ENCODE measurements around the gene TBX18.
A peak's percentile ranks its signal among the peaks of the same experiment; 100 is the strongest.

TBX18 gene

GRCh38 chr6:84772428-84773132, 8.2 kb upstream of the TBX18 start:
- no peak for DNase-seq

DNA sequence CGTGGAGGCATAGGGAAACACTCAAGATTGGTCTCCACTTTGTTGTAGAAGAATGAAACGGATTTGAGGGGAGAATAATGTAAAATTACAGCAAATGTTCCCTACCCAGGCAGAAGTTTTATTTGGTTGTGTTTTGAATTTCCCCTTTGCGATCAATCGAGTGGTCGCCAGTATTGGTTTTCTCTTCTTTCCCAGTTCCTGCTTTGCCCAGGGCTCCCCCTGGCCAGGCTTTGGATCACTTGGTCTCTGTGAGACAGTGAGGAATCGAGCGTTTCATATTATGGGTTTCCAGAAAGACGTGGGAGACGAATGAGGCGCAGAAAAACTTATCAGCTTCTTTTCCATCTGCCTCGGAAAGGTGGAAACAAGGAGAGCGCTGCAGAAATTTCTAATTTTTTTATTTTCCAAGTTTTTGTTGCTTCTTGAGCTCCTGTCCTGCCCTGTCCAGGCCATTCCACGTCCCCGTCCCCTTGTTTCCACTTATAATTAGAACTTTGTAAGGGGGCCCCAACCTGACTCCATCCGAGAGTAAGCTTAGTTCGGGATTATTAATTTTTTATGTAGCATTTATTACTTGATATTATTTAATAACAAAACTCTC, 7.5 kb upstream of the TBX18 start:
- no peak for DNase-seq

GRCh38 chr6:84771125-84771755, 6.8 kb upstream of the TBX18 start:
- DNase-seq: no peak

- no peak for DNase-seq
Measured at GRCh38 chr6:84770521-84770920, 6.1 kb upstream of the TBX18 start.

GRCh38 chr6:84769306-84769705, 4.9 kb upstream of the TBX18 start:
- no peak for DNase-seq

DNA sequence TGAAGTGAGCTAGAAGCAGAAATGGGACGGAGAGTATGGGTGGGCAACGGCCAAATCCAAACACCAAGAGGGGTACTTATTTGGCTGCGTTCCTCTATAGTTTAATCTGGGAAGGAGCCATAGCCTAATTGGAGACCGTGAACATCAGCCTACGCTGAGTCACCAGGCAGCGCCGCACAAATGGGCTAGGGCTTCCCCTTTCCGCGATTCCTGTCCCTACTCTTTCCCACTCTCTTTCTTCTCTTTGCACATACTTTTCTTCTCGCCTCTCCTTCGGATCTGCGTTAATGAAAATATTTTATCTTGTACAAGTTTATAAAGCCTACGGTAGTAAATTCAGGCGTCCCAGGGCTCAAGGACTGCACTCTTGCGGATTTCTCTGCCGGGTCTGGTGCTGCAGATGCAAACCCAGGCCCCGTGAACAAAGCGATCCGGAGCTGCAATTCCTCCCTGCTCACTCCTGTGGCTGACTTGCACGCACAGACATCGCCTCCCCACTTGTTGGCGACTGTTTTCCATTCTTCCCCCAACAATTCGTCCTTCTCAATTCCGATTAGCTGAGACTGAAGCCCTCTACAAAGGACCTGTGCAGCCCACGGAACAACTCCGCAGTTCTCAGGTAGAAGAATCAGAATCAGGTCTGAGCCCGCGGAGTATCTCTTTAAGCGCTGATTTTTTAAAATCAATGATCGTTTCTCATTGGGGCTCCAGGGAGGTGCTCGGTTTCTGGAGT, 4.2 kb upstream of the TBX18 start:
- no peak for DNase-seq

- no peak for DNase-seq
Measured at GRCh38 chr6:84767526-84768201, 3.3 kb upstream of the TBX18 start.

GRCh38 chr6:84766799-84767525, 2.6 kb upstream of the TBX18 start:
- DNase-seq: no peak

GRCh38 chr6:84766118-84766798, 1.9 kb upstream of the TBX18 start:
- DNase-seq: no peak

DNA sequence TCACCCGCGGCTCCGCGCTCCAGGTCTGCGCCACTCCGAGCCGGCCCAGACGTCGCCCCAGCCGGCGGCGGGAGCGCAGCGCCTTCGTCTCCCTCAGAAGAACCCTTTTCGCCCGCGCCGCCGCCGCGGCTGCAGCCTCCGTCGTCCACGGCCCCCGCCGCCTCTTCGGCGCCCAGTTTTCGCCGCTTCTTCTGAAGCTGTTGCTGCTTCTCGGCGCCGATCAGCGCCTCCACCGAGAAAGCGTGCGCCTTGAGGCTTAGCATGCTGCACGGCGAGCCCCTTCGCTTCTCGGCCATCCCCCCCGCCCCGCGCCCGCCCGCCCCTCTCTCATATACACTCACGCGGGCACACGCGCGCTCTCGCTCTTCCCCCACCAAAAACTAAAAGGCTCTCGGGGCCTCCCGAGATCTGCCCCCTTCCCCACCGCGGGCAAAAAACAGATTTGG, 489 bp downstream of the TBX18 start:
- DNase-seq: peak; percentile 36

DNA sequence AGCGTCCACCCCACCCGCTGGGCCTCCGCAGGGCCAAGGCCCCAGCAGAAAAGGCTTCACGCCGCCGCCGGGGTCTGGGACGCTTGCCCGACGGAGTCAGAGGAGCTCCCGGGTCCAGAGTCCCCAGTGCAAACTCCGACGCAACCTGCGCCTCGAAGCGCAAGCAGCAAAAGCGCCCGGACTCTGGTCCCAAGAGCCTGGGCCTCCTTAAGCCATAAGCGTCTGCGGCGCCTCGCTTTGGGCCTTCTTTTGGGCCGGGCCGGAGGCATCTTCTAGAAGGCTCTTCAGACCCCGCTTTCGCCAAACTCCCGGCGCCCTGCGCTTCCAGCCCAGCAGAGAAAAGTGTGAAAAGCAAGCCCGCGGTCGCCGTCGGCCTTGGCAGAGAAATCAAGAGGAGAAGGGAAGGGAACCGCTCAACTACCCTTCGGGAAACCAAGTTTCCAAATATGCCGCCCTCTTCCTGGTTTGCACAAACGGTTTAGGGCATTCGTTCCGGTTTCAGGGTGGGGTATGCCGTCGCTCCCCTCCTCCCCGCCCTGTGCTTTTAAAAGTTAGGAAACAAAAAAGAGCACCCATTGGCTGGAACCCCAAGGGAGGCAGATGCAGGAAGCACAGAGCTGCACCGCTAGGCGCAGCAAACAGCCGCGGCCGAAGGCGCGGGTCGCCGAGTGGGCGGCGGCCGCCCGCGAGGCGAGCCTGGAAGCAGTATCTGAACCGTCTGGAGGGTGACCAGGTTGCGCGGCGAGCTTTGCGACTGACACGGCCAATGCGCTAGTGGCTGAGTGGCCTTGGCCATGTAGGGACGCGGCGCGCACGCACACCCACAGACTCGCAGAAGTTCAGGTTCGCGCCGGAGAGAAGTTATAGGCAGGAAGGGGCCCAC, 1.2 kb downstream of the TBX18 start:
- DNase-seq: peak; percentile 16

DNA sequence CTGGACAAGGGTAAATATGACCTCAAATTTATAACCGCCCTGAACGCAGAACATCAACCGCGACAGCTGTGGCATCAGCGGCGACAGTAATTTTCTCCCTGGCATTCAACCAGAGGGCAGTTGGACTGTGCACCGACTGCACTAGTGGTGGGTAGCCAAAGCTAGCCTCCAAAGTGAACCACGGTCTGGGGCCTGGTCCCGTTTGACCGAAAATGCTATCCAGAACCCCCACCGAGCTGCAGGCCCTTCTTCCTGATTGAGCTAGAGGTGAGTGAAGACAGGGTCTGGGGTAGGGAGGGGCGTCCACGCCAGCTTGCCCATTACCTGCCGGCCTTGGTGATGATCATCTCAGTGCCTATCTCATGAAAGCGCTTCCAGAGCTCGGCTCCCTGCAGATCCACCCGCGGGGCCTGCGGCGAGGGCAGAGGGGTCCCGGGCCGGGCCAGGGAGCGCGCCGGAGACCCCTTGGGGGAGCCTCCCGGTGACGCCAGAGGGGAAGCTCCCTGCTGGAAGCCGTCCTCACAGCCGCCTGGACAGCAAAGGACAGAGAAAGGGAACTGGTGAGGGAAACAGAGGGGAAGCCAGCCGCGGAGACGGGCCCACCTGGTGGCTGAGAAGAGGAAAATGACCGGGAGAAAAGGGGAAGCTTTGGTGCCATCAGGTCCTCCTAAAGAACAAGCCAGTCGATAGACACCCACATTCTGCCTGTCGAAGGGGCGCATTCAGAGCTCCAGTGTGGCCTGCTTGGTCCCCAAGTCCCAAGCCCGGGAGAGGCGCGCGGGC, 2.0 kb downstream of the TBX18 start:
- no peak for DNase-seq

- no peak for DNase-seq
Measured at GRCh38 chr6:84758486-84758885, 5.9 kb downstream of the TBX18 start.

- no peak for DNase-seq
Measured at GRCh38 chr6:84756877-84757276, 7.5 kb downstream of the TBX18 start.

DNA sequence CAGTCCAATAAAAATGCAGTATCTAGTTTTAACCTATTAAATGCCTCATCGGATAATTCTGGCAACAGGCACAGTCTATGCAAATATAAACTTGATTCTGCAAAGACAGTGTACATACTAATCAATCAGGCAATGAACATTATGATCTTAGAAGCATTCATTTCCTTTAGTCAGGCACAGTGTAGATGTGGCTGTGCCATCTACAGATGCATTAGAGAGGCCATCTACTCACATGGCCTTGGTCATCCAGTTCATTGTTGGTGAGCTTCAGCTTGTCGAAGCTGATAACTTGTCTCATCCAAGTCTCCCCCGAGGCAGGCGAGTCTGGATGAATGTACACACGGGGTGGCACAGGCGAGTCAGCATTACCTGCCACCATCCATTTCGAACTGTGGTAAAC, 7.9 kb downstream of the TBX18 start:
- DNase-seq: no peak

DNA sequence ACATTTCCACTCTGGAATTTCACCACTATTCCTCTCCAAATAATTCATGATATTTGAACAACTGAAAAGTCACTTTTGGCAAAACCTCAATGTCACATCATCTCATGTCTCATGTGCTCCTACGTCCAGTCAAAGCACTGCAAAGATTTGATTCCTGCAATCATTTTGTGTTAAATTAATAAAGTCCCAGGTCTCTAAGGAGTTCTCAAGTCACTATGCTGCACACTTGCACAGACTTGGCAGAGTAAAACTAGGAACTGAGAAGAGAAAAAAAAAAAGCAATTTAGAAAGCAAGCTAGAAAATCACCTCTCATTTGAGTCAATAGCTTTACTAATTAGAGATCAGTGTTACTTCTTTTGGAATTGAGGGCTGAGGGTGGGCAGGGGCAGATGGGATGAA, 11.2 kb downstream of the TBX18 start:
- DNase-seq: no peak

DNA sequence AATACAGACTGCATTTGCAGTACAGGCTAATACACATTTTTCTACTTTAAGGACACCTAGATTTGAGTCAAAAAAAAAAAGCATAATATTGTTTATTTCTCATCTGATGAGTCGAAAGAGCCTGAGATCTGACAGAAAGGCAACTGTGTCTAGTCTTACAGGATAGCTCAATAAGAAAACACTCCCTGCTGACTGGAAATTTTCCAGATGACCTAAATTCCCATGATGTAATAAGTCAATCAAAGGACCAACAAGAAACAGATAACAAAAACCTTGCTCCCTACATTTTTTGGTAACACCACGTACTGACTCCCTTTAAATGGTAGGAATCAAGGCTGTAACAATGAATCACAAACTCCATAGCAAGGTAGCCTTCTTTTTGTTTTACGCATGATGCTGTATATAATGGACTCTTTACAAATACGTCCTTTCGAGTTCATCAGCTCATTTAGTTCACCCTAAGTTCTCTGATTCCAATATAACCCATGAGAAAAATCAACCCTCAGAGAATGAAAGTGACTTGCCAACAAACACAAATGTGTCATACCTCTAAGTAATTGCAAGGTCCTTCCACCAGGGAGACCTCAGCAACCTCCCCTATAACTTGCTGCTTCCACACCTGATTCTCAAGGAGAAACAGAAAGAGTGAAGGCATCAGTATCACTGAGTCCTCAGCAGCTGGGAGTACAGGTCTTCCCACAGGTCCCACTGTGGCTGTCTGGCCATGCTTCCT, 12.1 kb downstream of the TBX18 start:
- DNase-seq: no peak

- DNase-seq: no peak
Measured at GRCh38 chr6:84749181-84749580, 15.2 kb downstream of the TBX18 start.

- DNase-seq: no peak
Measured at GRCh38 chr6:84748376-84748775, 16.0 kb downstream of the TBX18 start.
